Fibroblast of pulmonary artery (primary cell): ENCODE data around the gene COL18A1.

Source experiments
- DNase-seq: peaks from one replicate; pipeline ENCODE4 v3.0.0-alpha.2; 2010; ENCODE audit warnings: low read depth
- H3K4me3 ChIP-seq: replicated peaks from 2 replicates; pipeline ENCODE4 v1.5.1; 2011; ENCODE audit warnings: low read depth, mild to moderate bottlenecking, control low read depth, low read length, moderate library complexity
- TF ChIP-seq, protein P1 (sequence below): IDR thresholded peaks from 2 replicates; pipeline ENCODE4 v1.5.1; 2011; ENCODE audit warnings: mild to moderate bottlenecking, control low read depth, low read length, inconsistent platforms; ENCODE audit errors: missing control alignments

The COL18A1 gene

DNA sequence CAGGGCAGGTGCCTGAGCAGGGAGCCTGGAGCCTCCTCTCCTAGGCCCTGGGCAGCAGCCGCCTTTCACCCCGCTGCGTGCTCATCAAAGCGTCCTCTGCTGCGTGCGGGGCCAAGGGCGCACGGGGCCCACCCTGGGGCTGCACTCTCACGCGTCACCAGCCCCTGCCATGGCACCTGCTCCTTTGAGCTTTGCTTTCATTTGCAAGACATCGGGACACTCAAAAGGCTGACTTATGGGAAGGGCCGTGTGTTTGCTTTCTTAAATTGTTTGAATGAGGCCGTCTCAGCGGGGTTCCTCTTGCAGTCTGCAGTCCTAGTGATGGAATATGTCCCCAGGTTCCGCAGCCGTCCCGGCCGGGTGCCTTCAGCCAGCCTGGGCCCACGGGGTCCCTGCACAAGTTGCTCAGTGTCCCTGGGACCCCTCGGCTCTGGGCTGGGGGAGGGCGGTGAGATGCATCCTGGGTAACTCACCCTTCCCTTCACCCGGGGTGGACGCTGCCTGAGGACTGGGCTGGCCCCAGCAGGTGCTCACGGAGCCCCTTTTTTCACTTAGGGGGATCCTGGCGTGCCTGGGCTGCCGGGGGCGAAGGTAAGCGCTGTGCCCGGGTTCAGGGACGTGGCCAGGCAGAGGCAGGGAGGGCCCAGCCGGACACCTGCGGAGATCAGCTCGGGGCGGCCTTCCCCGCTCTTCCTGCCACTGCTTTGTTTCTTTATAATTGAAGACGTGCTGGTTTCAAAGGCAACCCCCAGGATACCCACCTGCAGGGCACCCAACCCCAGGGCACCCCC lies 84.2 kb downstream of the COL18A1 start:
- no peak for DNase-seq
- no peak overlapping the region for H3K4me3 ChIP-seq

GRCh38 chr21:45489722-45489982 lies 84.7 kb downstream of the COL18A1 start:
- TF ChIP-seq, protein P1, sequence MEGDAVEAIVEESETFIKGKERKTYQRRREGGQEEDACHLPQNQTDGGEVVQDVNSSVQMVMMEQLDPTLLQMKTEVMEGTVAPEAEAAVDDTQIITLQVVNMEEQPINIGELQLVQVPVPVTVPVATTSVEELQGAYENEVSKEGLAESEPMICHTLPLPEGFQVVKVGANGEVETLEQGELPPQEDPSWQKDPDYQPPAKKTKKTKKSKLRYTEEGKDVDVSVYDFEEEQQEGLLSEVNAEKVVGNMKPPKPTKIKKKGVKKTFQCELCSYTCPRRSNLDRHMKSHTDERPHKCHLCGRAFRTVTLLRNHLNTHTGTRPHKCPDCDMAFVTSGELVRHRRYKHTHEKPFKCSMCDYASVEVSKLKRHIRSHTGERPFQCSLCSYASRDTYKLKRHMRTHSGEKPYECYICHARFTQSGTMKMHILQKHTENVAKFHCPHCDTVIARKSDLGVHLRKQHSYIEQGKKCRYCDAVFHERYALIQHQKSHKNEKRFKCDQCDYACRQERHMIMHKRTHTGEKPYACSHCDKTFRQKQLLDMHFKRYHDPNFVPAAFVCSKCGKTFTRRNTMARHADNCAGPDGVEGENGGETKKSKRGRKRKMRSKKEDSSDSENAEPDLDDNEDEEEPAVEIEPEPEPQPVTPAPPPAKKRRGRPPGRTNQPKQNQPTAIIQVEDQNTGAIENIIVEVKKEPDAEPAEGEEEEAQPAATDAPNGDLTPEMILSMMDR, result no peak
- no peak for DNase-seq
- no peak overlapping the region for H3K4me3 ChIP-seq

More for the DNA sequence above, 84.2 kb downstream of the COL18A1 start:
- TF ChIP-seq, protein P1, result no peak

- no peak for DNase-seq
- TF ChIP-seq, protein P1, result no peak
- H3K4me3 ChIP-seq, result no peak overlapping the region
These were observed 85.2 kb downstream of the COL18A1 start for GRCh38 chr21:45490049-45490731.

DNA sequence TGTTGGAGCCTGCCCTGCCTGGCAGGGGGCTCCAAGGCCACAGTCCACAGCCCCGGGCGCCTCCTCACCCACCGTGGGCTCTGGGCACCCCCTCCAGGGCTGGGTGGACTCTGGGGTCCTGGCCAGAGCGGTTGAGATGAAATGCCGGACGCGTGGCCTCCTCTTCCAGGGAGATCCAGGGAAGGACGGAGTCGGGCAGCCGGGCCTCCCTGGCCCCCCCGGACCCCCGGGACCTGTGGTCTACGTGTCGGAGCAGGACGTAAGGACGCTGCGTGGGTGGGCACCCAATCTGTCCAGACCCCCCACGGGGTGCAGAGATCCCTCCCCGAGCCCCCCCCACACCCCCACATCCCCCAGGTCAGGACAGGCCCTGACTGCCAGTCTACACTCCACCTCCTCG lies 86.1 kb downstream of the COL18A1 start:
- no peak overlapping the region for H3K4me3 ChIP-seq
- TF ChIP-seq, protein P1, result no peak
- no peak for DNase-seq

DNA sequence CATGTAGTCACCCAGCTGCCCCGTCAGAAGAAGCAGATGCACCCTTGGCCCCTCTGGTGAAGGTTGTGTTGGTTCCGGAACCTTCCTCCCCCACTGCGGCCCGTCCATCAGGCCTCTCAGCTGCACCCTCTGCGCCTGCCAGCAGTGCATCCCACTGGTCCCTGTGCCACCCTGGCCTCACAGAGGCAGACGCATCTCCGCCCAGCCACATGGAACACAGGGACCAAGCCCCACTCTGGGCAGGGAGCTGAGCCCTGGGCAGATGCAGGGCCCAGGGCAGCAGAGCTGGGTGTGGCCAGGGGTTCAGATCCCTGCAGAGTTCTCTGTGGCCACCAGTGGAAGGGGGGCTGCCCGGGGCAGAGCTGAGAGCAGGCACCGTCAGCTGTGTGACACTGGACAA lies 86.7 kb downstream of the COL18A1 start:
- TF ChIP-seq, protein P1, result no peak
- DNase-seq, result no peak

GRCh38 chr21:45492765-45493164 lies 87.8 kb downstream of the COL18A1 start:
- H3K4me3 ChIP-seq, result no peak overlapping the region
- no peak for DNase-seq
- TF ChIP-seq, protein P1, result no peak

More for the DNA sequence above, 86.7 kb downstream of the COL18A1 start:
- H3K4me3 ChIP-seq, result no peak overlapping the region
